NCI-H345 treated with DMSO at 0.1 percent for 48 hours (cell line): ENCODE data around the gene WDR59.
"Not testable (repeated sequence)": the region's sequence is repeated elsewhere in the genome, so short reads cannot be mapped to it uniquely, and the experiment has no call there.

Source experiments
- DNase-seq: peaks from one replicate; lab custom pipeline; 2025; ENCODE audit not compliant: unreplicated experiment; lab: John Stamatoyannopoulos, UW

The WDR59 gene

GRCh38 chr16:75013123-75013522 lies 28.2 kb upstream of the WDR59 start:
- not testable (repeated sequence) for DNase-seq

GRCh38 chr16:75012380-75013081 lies 27.6 kb upstream of the WDR59 start:
- DNase-seq: no peak

GRCh38 chr16:75011634-75012307 lies 26.8 kb upstream of the WDR59 start:
- DNase-seq: no peak

- DNase-seq: no peak
These were observed 25.5 kb upstream of the WDR59 start for GRCh38 chr16:75010427-75010826.

- no peak for DNase-seq
These were observed 22.5 kb upstream of the WDR59 start for GRCh38 chr16:75007443-75007842.

GRCh38 chr16:75005697-75006096 lies 20.8 kb upstream of the WDR59 start:
- no peak for DNase-seq

- no peak for DNase-seq
These were observed 19.5 kb upstream of the WDR59 start for GRCh38 chr16:75004460-75004859.

GRCh38 chr16:75003931-75004330 lies 19.0 kb upstream of the WDR59 start:
- no peak for DNase-seq

- no peak for DNase-seq
These were observed 17.6 kb upstream of the WDR59 start for GRCh38 chr16:75002474-75002873.

- no peak for DNase-seq
These were observed 15.7 kb upstream of the WDR59 start for GRCh38 chr16:75000481-75001081.

GRCh38 chr16:74999609-75000480 lies 14.9 kb upstream of the WDR59 start:
- peak; percentile 32 for DNase-seq

GRCh38 chr16:74999219-74999608 lies 14.3 kb upstream of the WDR59 start:
- DNase-seq: no peak

GRCh38 chr16:74998481-74999218 lies 13.7 kb upstream of the WDR59 start, which contains the start of gene ZNRF1:
Gene ZNRF1 (plus strand): TSS chr16:74999024. CDS start chr16:74999672, 648 bp downstream.
- DNase-seq: peak; percentile 28

GRCh38 chr16:74997042-74997491 lies 12.1 kb upstream of the WDR59 start:
- DNase-seq: no peak

- no peak for DNase-seq
These were observed 11.1 kb upstream of the WDR59 start for GRCh38 chr16:74995986-74996385.

GRCh38 chr16:74991593-74992403 lies 6.9 kb upstream of the WDR59 start:
- no peak for DNase-seq

- no peak for DNase-seq
These were observed 6.3 kb upstream of the WDR59 start for GRCh38 chr16:74991268-74991592.

GRCh38 chr16:74990832-74991231 lies 5.9 kb upstream of the WDR59 start:
- DNase-seq: no peak

- DNase-seq: not testable (repeated sequence)
These were observed 4.9 kb upstream of the WDR59 start for GRCh38 chr16:74989864-74990263.
